A549 (cell line): Measurements from ENCODE around the gene SSR1. TPM values are rescaled to one million over a fixed set of nuclear protein-coding genes. Genes with fewer than 3 reads are reported as not detected.

Experiments used
- ATAC-seq, 2 experiments: fragments of 200-7000 bp in 1 of 2; fragments of >200 bp in 1 of 2; cut with Nextera tagmentation in 1 of 2; cut with Tn5 transposase in 1 of 2; 3 replicates each; pipeline versions ENCODE4 v1.8.0 to v1.9.1; 2018 to 2020; ENCODE audit warnings: mild to moderate bottlenecking in 1 of 2, moderate library complexity in 1 of 2
- CTCF ChIA-PET: fragments of 300-600 bp; sonication (Branson Sonifier 250); formaldehyde crosslinking; extraction: SDS; loops from one replicate; lab custom pipeline; 2021; ENCODE audit warnings: antibody characterized with exemption, inconsistent platforms; lab: Yijun Ruan, JAX
- POLR2A ChIA-PET: fragments of 350-600 bp; formaldehyde crosslinking; extraction: SDS; loops from one replicate; lab custom pipeline; 2021; ENCODE audit warnings: antibody characterized with exemption, inconsistent platforms; lab: Yijun Ruan, JAX
- DNase-seq, 2 experiments: peaks; one replicate each; pipeline versions ENCODE4 v3.0.0 to v3.0.0-alpha.2; 2011 to 2016; ENCODE audit warnings: low read depth in 1 of 2, low spot score in 1 of 2
- FAIRE-seq: peaks from 2 replicates; lab custom pipeline; 2011; peaks lifted over from hg19 to GRCh38; lab: Jason Lieb, UNC
- H3K27ac ChIP-seq, 2 experiments: fragments of >200 bp; sonication (Bioruptor Twin); formaldehyde crosslinking; 3 replicates each; pipeline ENCODE4 v1.5.1; 2016 to 2017
- H3K4me1 ChIP-seq: fragments of >200 bp; sonication (Bioruptor Twin); formaldehyde crosslinking; 3 replicates; pipeline ENCODE4 v1.6.1; 2016
- H3K4me2 ChIP-seq: fragments of >200 bp; sonication (Bioruptor Twin); formaldehyde crosslinking; 3 replicates; pipeline ENCODE4 v1.6.1; 2016
- H3K4me3 ChIP-seq: fragments of >200 bp; sonication (Bioruptor Twin); formaldehyde crosslinking; 3 replicates; pipeline ENCODE4 v1.5.1; 2016
- H3K9me3 ChIP-seq: fragments of >200 bp; sonication (Bioruptor Twin); formaldehyde crosslinking; 3 replicates; pipeline ENCODE4 v1.6.1; 2016
- CEBPB ChIP-seq, 2 experiments: fragments of >200 bp in 1 of 2; sonication (Bioruptor Twin) in 1 of 2; formaldehyde crosslinking in 1 of 2; IDR thresholded peaks; 2 replicates each; pipeline ENCODE4 v1.6.1; 2012 to 2016
- CHD2 ChIP-seq: fragments of 150-350 bp; IDR thresholded peaks from 2 replicates; pipeline ENCODE4 v1.6.1; 2014; ENCODE audit warnings: low read length; ENCODE audit not compliant: partially characterized antibody
- FOSL2 ChIP-seq, 2 experiments: fragments of 450-650 bp in 1 of 2; fragments of >200 bp in 1 of 2; sonication (Bioruptor Twin) in 1 of 2; formaldehyde crosslinking; IDR thresholded peaks; 2 replicates each; pipeline versions ENCODE4 v1.5.0 to v1.6.1; 2016 to 2020; ENCODE audit warnings: mild to moderate bottlenecking in 1 of 2, moderate library complexity in 1 of 2
- HDAC2 ChIP-seq: fragments of 200-600 bp; sonication (generic); IDR thresholded peaks from 2 replicates; pipeline ENCODE4 v1.6.1; 2016
- HOXB5 ChIP-seq: fragments of 250-450 bp; sonication (Bioruptor Pico); IDR thresholded peaks from 2 replicates; pipeline ENCODE4 v1.5.0; 2020; ENCODE audit warnings: mild to moderate bottlenecking, moderate library complexity
- JUNB ChIP-seq: fragments of >200 bp; sonication (Bioruptor Twin); formaldehyde crosslinking; IDR thresholded peaks from 2 replicates; pipeline ENCODE4 v1.6.1; 2016
- MAZ ChIP-seq: fragments of 150-350 bp; IDR thresholded peaks from 2 replicates; pipeline ENCODE4 v1.6.1; 2014; ENCODE audit warnings: antibody characterized with exemption, low read depth, low read length, borderline replicate concordance
- MYC ChIP-seq: IDR thresholded peaks from 2 replicates; pipeline ENCODE4 v1.6.1; 2012; ENCODE audit warnings: mild to moderate bottlenecking, inconsistent platforms, low read length, improper control_type of control experiment, borderline replicate concordance
- NFE2L2 ChIP-seq: fragments of 150-350 bp; conservative IDR thresholded peaks from 2 replicates; pipeline ENCODE4 v1.6.1; 2014; ENCODE audit warnings: low read length
- POLR2A ChIP-seq: IDR thresholded peaks from 2 replicates; pipeline ENCODE4 v1.6.1; 2012; ENCODE audit warnings: mild to moderate bottlenecking, low read length
- RCOR1 ChIP-seq: fragments of 150-350 bp; IDR thresholded peaks from 2 replicates; pipeline ENCODE4 v1.6.1; 2014; ENCODE audit warnings: antibody characterized with exemption, low read length, low read depth
- RFX5 ChIP-seq: fragments of 450-650 bp; IDR thresholded peaks from 2 replicates; pipeline ENCODE4 v1.7.1; 2014; ENCODE audit warnings: antibody characterized with exemption, mild to moderate bottlenecking, moderate library complexity
- ZNF302 ChIP-seq: fragments of 250-450 bp; sonication (Bioruptor Pico); IDR thresholded peaks from 2 replicates; pipeline ENCODE4 v1.9.0; 2021; ENCODE audit warnings: inconsistent platforms, mild to moderate bottlenecking, moderate library complexity
- WGBS: methylation state at CpG from one replicate; pipeline ENCODE4 v1.1.6; 2017; ENCODE audit errors: missing lambda C conversion rate; 5-methylcytosine and 5-hydroxymethylcytosine counted together
- polyA plus RNA-seq, 4 experiments: library from polyadenylated mRNA; depleted of rRNA in 3 of 4; stranded (reverse); fragments of >200 nt; fragmentation: RNase III in 1 of 4; extraction: RNeasy Plus Mini Kit Qiagen cat#74134 plus additional on column Dnase treatment in 1 of 4; gene quantifications; 2 replicates in 3 of 4; 3 replicates in 1 of 4; pipeline ENCODE4 v1.2.3, GENCODE V29; 2011 to 2017
- TF ChIP-seq, protein P1 (sequence below): IDR thresholded peaks from 2 replicates; pipeline ENCODE4 v1.6.1; 2012; ENCODE audit warnings: low read depth, borderline replicate concordance
- TF ChIP-seq, protein P2 (sequence below): fragments of 250-450 bp; sonication (Bioruptor Pico); IDR thresholded peaks from 2 replicates; pipeline ENCODE4 v1.5.0; 2020; ENCODE audit warnings: low read depth, mild to moderate bottlenecking, moderate library complexity
- TF ChIP-seq, protein P3 (sequence below): fragments of 150-350 bp; IDR thresholded peaks from 2 replicates; pipeline ENCODE4 v1.6.1; 2014; ENCODE audit warnings: low read depth, mild to moderate bottlenecking, low read length
- TF ChIP-seq, protein P4 (sequence below): IDR thresholded peaks from 2 replicates; pipeline ENCODE4 v1.6.1; 2012
- TF ChIP-seq, protein P5 (sequence below): fragments of >200 bp; sonication (Bioruptor Twin); formaldehyde crosslinking; IDR thresholded peaks from 3 replicates; pipeline ENCODE4 v1.6.1; 2016
- TF ChIP-seq, protein P6 (sequence below): fragments of >200 bp; sonication (Bioruptor Twin); formaldehyde crosslinking; IDR thresholded peaks from 2 replicates; pipeline ENCODE4 v1.6.1; 2016
- TF ChIP-seq, protein P7 (sequence below): fragments of 450-650 bp; IDR thresholded peaks from 2 replicates; pipeline ENCODE4 v1.6.1; 2014; ENCODE audit warnings: antibody characterized with exemption

Gene SSR1
- polyA plus RNA-seq, 2 of the 4 experiments (the other 2 are of a cell fraction), result 84.8 to 201 TPM

DNA sequence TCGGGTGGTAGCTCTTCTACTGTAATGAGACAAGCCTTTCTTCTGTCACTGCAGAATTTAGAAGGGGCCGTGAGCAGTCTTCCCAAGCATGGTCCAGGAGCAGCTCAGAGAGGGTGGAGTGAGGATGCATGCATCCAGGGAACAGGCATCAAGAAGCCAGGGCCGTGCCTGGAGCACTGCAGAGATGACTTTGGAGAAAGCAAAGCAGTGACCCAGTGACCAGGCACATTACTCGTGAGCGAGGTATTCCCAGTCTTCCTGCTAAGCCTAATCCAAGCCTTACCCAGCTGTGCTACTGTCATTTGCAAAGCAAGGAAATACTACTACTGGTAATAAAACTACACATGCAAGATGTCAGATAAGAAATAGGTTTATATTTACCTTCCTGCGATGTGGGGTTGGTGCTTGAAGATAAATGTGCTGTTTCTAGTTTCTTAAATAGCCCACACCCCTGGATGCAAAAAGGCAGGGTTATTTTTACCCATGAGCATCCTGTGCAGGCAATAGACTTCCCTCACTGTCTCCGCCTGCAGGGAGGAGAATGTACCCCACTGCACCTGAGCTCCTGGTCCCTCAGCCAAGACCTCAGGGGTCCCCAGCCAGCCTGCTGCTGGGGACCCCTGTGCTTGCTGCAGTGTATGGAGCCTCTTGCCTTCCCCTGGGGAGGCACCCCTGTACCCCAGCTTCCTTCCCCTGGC, 62.9 kb downstream of the SSR1 start (continued):
- TF ChIP-seq, protein P1, sequence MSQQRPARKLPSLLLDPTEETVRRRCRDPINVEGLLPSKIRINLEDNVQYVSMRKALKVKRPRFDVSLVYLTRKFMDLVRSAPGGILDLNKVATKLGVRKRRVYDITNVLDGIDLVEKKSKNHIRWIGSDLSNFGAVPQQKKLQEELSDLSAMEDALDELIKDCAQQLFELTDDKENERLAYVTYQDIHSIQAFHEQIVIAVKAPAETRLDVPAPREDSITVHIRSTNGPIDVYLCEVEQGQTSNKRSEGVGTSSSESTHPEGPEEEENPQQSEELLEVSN, result no peak

DNA sequence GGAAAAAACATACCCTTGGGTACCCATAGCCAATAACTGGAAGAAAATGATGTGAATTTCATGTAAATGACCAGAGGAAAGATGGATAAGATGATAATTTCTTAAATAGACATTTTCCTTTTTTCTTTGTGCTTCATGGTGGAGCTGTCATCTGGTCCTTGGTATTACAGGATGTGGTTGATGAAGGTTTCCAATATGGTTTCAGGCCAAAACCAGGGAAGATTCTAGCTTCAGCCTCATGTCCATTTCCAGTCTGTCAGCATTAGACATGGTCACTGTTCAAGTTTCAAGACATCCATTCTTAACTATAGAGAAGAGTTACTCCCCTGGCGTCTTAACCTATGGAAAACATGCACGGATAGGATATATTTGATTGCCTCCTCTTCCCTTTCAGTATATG, 63.6 kb downstream of the SSR1 start:
- Histone ChIP-seq H3K27ac (no peak overlapping the region), H3K4me2 (no peak overlapping the region), H3K4me3 (no peak overlapping the region), H3K4me1 (no peaks in the 10 kb centered on the region), H3K9me3 (no peaks in the 10 kb centered on the region)
- FAIRE-seq, result no peak
- whole genome bisulfite sequencing, result 89% methylated on average over 2 of the region's 2 CpGs
- TF ChIP-seq CHD2 (no peak), HDAC2 (no peak), NFE2L2 (no peak), ZNF302 (CRISPR knock-in tag) (no peak), RCOR1 (no peak), FOSL2 (IDR thresholded peaks at IDR 0.05) (no peak), FOSL2 (CRISPR knock-in tag; IDR thresholded peaks at IDR 0.05) (no peak), HOXB5 (no peak), RFX5 (no peak), MYC (no peak), CEBPB (IDR thresholded peaks at IDR 0.05) (no peak), POLR2A (no peak), JUNB (no peak), MAZ (no peak)
- TF ChIP-seq, protein P2, sequence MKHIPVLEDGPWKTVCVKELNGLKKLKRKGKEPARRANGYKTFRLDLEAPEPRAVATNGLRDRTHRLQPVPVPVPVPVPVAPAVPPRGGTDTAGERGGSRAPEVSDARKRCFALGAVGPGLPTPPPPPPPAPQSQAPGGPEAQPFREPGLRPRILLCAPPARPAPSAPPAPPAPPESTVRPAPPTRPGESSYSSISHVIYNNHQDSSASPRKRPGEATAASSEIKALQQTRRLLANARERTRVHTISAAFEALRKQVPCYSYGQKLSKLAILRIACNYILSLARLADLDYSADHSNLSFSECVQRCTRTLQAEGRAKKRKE (CRISPR knock-in tag), result no peak
- TF ChIP-seq, protein P3, sequence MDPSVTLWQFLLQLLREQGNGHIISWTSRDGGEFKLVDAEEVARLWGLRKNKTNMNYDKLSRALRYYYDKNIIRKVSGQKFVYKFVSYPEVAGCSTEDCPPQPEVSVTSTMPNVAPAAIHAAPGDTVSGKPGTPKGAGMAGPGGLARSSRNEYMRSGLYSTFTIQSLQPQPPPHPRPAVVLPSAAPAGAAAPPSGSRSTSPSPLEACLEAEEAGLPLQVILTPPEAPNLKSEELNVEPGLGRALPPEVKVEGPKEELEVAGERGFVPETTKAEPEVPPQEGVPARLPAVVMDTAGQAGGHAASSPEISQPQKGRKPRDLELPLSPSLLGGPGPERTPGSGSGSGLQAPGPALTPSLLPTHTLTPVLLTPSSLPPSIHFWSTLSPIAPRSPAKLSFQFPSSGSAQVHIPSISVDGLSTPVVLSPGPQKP, result no peak
- TF ChIP-seq, protein P4, sequence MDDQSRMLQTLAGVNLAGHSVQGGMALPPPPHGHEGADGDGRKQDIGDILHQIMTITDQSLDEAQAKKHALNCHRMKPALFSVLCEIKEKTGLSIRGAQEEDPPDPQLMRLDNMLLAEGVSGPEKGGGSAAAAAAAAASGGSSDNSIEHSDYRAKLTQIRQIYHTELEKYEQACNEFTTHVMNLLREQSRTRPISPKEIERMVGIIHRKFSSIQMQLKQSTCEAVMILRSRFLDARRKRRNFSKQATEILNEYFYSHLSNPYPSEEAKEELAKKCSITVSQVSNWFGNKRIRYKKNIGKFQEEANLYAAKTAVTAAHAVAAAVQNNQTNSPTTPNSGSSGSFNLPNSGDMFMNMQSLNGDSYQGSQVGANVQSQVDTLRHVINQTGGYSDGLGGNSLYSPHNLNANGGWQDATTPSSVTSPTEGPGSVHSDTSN, result no peak
- TF ChIP-seq, protein P1, result no peak
- TF ChIP-seq, protein P5, sequence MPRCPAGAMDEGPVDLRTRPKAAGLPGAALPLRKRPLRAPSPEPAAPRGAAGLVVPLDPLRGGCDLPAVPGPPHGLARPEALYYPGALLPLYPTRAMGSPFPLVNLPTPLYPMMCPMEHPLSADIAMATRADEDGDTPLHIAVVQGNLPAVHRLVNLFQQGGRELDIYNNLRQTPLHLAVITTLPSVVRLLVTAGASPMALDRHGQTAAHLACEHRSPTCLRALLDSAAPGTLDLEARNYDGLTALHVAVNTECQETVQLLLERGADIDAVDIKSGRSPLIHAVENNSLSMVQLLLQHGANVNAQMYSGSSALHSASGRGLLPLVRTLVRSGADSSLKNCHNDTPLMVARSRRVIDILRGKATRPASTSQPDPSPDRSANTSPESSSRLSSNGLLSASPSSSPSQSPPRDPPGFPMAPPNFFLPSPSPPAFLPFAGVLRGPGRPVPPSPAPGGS, result no peak
- TF ChIP-seq, protein P6, sequence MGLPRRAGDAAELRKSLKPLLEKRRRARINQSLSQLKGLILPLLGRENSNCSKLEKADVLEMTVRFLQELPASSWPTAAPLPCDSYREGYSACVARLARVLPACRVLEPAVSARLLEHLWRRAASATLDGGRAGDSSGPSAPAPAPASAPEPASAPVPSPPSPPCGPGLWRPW, result no peak
- TF ChIP-seq, protein P7, sequence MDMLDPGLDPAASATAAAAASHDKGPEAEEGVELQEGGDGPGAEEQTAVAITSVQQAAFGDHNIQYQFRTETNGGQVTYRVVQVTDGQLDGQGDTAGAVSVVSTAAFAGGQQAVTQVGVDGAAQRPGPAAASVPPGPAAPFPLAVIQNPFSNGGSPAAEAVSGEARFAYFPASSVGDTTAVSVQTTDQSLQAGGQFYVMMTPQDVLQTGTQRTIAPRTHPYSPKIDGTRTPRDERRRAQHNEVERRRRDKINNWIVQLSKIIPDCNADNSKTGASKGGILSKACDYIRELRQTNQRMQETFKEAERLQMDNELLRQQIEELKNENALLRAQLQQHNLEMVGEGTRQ, result no peak
- ChIA-PET CTCF (interaction anchor here (1.5 to 4.3 kb wide), 2 partner anchors 524 to 572 kb away, joined by 3 to 19 read pairs; no protein-coding TSS in a partner anchor), POLR2A (no interaction called here)
- ATAC-seq, result no peak
- no peak for DNase-seq
